K562 (cell line): Measurements from ENCODE around the gene INPP4B. TPM values are rescaled to one million over a fixed set of nuclear protein-coding genes. Genes with fewer than 3 reads are reported as not detected.

Experiments used
- ATAC-seq: fragments of 200-7000 bp; cut with Tn5 transposase; 3 replicates; pipeline ENCODE4 v1.9.1; 2020; ENCODE audit warnings: moderate library complexity
- BruUV-seq: library from RNA; stranded (reverse); fragments of 400-500 nt; replicated peaks from 2 replicates; lab custom pipeline; 2021; lab: Mats Ljungman, UMichigan
- CTCF ChIA-PET: fragments of 300-600 bp; formaldehyde crosslinking; extraction: SDS; loops from one replicate; lab custom pipeline; 2021; ENCODE audit warnings: low intra/inter-chr PET ratio; lab: Yijun Ruan, JAX
- POLR2A ChIA-PET: fragments of 300-600, 350-650 bp; sonication (Branson Sonifier 250); formaldehyde crosslinking; extraction: SDS; loops from one replicate; lab custom pipeline; 2021; ENCODE audit warnings: antibody characterized with exemption, inconsistent platforms; lab: Yijun Ruan, JAX
- DNase-seq, 4 experiments: peaks; one replicate each; pipeline versions ENCODE4 v3.0.0 to v3.0.0-alpha.2; 2011 to 2018; ENCODE audit warnings: low spot score in 3 of 4, mixed read lengths in 3 of 4; ENCODE audit errors: extremely low read depth in 1 of 4
- FAIRE-seq: peaks from 2 replicates; lab custom pipeline; 2011; peaks lifted over from hg19 to GRCh38; lab: Jason Lieb, UNC
- H2AFZ ChIP-seq: 2 replicates; pipeline ENCODE4 v1.6.0; 2011; ENCODE audit warnings: low read depth, low read length, control low read depth, inconsistent platforms
- H3K27ac ChIP-seq: fragments of 200-600 bp; 3 replicates; pipeline ENCODE4 v1.8.0; 2011; ENCODE audit warnings: low read depth, mild to moderate bottlenecking, control low read depth, inconsistent platforms, low read length, moderate library complexity, mixed read lengths; ENCODE audit errors: extremely low read depth
- H3K27me3 ChIP-seq, 2 experiments: fragments of 300-600 bp in 1 of 2; 2 replicates in 1 of 2; 3 replicates in 1 of 2; pipeline versions ENCODE4 v1.6.0 to v1.8.0; 2011; ENCODE audit warnings: inconsistent platforms in 2 of 2, low read length in 2 of 2, mild to moderate bottlenecking in 1 of 2, mixed read lengths in 1 of 2, moderate library complexity in 1 of 2; ENCODE audit not compliant: control insufficient read depth in 2 of 2, insufficient read depth in 2 of 2
- H3K36me3 ChIP-seq: fragments of 300-600 bp; 3 replicates; pipeline ENCODE4 v1.8.0; 2011; ENCODE audit warnings: mild to moderate bottlenecking, low read length, inconsistent platforms; ENCODE audit not compliant: control insufficient read depth, insufficient read depth
- H3K4me1 ChIP-seq, 2 experiments: fragments of 200-600 bp in 1 of 2; replicated peaks in 1 of 2; 2 replicates in 1 of 2; 3 replicates in 1 of 2; pipeline versions ENCODE4 v1.5.1 to v1.8.0; 2011; ENCODE audit warnings: inconsistent platforms in 2 of 2, low read length in 2 of 2, mild to moderate bottlenecking in 1 of 2, mixed read lengths in 1 of 2, moderate library complexity in 1 of 2; ENCODE audit not compliant: control insufficient read depth in 2 of 2, insufficient read depth in 2 of 2
- H3K4me2 ChIP-seq: 2 replicates; pipeline ENCODE4 v1.6.1; 2011; ENCODE audit warnings: low read length, control low read depth, inconsistent platforms, mixed read lengths; ENCODE audit not compliant: insufficient read depth
- H3K4me3 ChIP-seq: fragments of 200-600 bp; sonication (generic), shearing (Covaris generic); 2 replicates; pipeline ENCODE4 v1.5.1; 2016; ENCODE audit warnings: control low read depth, inconsistent platforms
- H3K79me2 ChIP-seq: fragments of 200-600 bp; 3 replicates; pipeline ENCODE4 v1.8.0; 2011; ENCODE audit warnings: low read length, inconsistent platforms; ENCODE audit not compliant: control insufficient read depth, insufficient read depth
- H3K9ac ChIP-seq, 2 experiments: 2 replicates each; pipeline versions ENCODE4 v1.6.0 to v1.6.1; 2011; ENCODE audit warnings: low read depth in 2 of 2, low read length in 2 of 2, control low read depth in 1 of 2, inconsistent platforms in 1 of 2, mild to moderate bottlenecking in 1 of 2, mixed read lengths in 1 of 2; ENCODE audit not compliant: insufficient read depth in 1 of 2
- H3K9me1 ChIP-seq: one replicate; pipeline ENCODE4 v1.6.0; 2011; ENCODE audit warnings: inconsistent platforms, mild to moderate bottlenecking, low read length, moderate library complexity; ENCODE audit not compliant: control insufficient read depth, insufficient read depth
- H3K9me3 ChIP-seq: replicated peaks from 2 replicates; pipeline ENCODE4 v1.5.1; 2011; ENCODE audit warnings: low read depth, low read length, inconsistent platforms; ENCODE audit not compliant: control insufficient read depth, insufficient read depth
- H4K20me1 ChIP-seq: replicated peaks from 2 replicates; pipeline ENCODE4 v1.6.1; 2011; ENCODE audit warnings: low read length, inconsistent platforms, mixed read lengths; ENCODE audit not compliant: control insufficient read depth, insufficient read depth
- BRD9 ChIP-seq: fragments of 450-650 bp; IDR thresholded peaks from 2 replicates; pipeline ENCODE4 v1.6.1; 2018; ENCODE audit warnings: low read depth; ENCODE audit not compliant: partially characterized antibody
- CREB1 ChIP-seq, 2 experiments: sonication (generic) in 1 of 2; formaldehyde crosslinking in 1 of 2; IDR thresholded peaks; 2 replicates each; pipeline versions ENCODE4 v1.6.1 to v1.8.0; 2012 to 2022; ENCODE audit warnings: inconsistent platforms in 1 of 2, mild to moderate bottlenecking in 1 of 2, missing genetic modification reagents in 1 of 2, moderate library complexity in 1 of 2
- ELF2 ChIP-seq: fragments of 250-450 bp; sonication (Bioruptor Pico); IDR thresholded peaks from 2 replicates; pipeline ENCODE4 v1.5.0; 2021; ENCODE audit warnings: mild to moderate bottlenecking
- ETS1 ChIP-seq: conservative IDR thresholded peaks from 2 replicates; pipeline ENCODE4 v1.6.1; 2011; ENCODE audit warnings: low read depth, mild to moderate bottlenecking, low read length; ENCODE audit not compliant: control insufficient read depth
- FOXO4 ChIP-seq: fragments of 450-650 bp; formaldehyde crosslinking; IDR thresholded peaks from 2 replicates; pipeline ENCODE4 v1.4.0; 2020; ENCODE audit warnings: mild to moderate bottlenecking, moderate library complexity
- NFIX ChIP-seq: fragments of 250-450 bp; sonication (Bioruptor Pico); IDR thresholded peaks from 2 replicates; pipeline ENCODE4 v1.4.0; 2020; ENCODE audit warnings: low read depth, mild to moderate bottlenecking, moderate library complexity
- NR2C2 ChIP-seq, 2 experiments: fragments of 200-800 bp in 1 of 2; sonication (Bioruptor generic) in 1 of 2; sonication (generic) in 1 of 2; formaldehyde crosslinking in 1 of 2; IDR thresholded peaks; 2 replicates each; pipeline versions ENCODE4 v1.6.1 to v1.8.0; 2016 to 2022; ENCODE audit warnings: mild to moderate bottlenecking in 1 of 2, missing compliant biosample characterization in 1 of 2, missing genetic modification characterization in 1 of 2, missing genetic modification reagents in 1 of 2
- PCBP2 ChIP-seq: fragments of 200-400 bp; formaldehyde crosslinking; IDR thresholded peaks from 2 replicates; pipeline ENCODE4 v1.6.1; 2018; ENCODE audit warnings: low read length, low read depth, mild to moderate bottlenecking, moderate library complexity; ENCODE audit not compliant: poor library complexity, severe bottlenecking
- ZBTB9 ChIP-seq: fragments of 450-650 bp; formaldehyde crosslinking; IDR thresholded peaks from 2 replicates; pipeline ENCODE4 v1.4.0; 2020; ENCODE audit warnings: mild to moderate bottlenecking, moderate library complexity
- ZC3H11A ChIP-seq: IDR thresholded peaks from 2 replicates; pipeline ENCODE4 v1.6.1; 2012; ENCODE audit warnings: low read depth, low read length, improper control_type of control experiment
- ZNF134 ChIP-seq: fragments of 250-450 bp; sonication (Bioruptor Pico); conservative IDR thresholded peaks from 2 replicates; pipeline ENCODE4 v1.4.0; 2020
- ZNF274 ChIP-seq: IDR thresholded peaks from 2 replicates; pipeline ENCODE4 v1.6.1; 2011; ENCODE audit warnings: low read depth, mild to moderate bottlenecking, low read length, moderate library complexity, borderline replicate concordance
- in situ Hi-C: fragments of 300-500 bp; cut with MboI; formaldehyde crosslinking; loops from 4 replicates; pipeline ENCODE4 v1.15.0; 2018; ENCODE audit warnings: inconsistent platforms, mixed read lengths
- intact Hi-C: fragments of 100-400 bp; cut with micrococcal nuclease; formaldehyde crosslinking; loops from 2 replicates; pipeline ENCODE4 v1.14.2; 2022
- polyA plus RNA-seq, 8 experiments: library from polyadenylated mRNA; depleted of rRNA in 4 of 8; stranded (reverse) in 5 of 8; unstranded in 3 of 8; fragments of >200 nt; fragmentation: Nextera tagmentation in 2 of 8; fragmentation: Illumina TruSeq in 1 of 8; extraction: Ambion mirVana in 2 of 8; extraction: Trizol in 1 of 8; gene quantifications; 2 replicates each; pipeline versions ENCODE4 v1.2.1 to v1.2.3, GENCODE V29; 2011 to 2014; ENCODE audit warnings: inconsistent platforms in 1 of 8, missing spikeins in 1 of 8
- total RNA-seq, 7 experiments: library from RNA; depleted of rRNA in 6 of 7; stranded (reverse); fragments of >200 nt in 6 of 7; fragmentation: Illumina TruSeq in 2 of 7; extraction: Trizol in 2 of 7; gene quantifications; 2 replicates each; pipeline versions ENCODE4 v1.2.1 to v1.2.3, GENCODE V29; 2011 to 2021; ENCODE audit warnings: low replicate concordance in 1 of 7
- TF ChIP-seq, protein P1 (sequence below): fragments of 450-650 bp; IDR thresholded peaks from 2 replicates; pipeline ENCODE4 v1.6.1; 2016; ENCODE audit warnings: mild to moderate bottlenecking
- TF ChIP-seq, protein P2 (sequence below): fragments of 250-450 bp; sonication (Bioruptor Pico); IDR thresholded peaks from 2 replicates; pipeline ENCODE4 v1.8.0; 2021; ENCODE audit warnings: borderline replicate concordance, mild to moderate bottlenecking, moderate library complexity; ENCODE audit not compliant: poor library complexity, severe bottlenecking

The INPP4B gene
- total and polyA plus RNA-seq, 9 of the 15 experiments (the other 6 are each of a cell fraction or from before 2014, with no cell fraction given), result 0.04 to 0.11 TPM; not detected in 7

GRCh38 chr4:142238589-142238988 is 607.5 kb downstream of the INPP4B start (continued):
- TF ChIP-seq, protein P1, sequence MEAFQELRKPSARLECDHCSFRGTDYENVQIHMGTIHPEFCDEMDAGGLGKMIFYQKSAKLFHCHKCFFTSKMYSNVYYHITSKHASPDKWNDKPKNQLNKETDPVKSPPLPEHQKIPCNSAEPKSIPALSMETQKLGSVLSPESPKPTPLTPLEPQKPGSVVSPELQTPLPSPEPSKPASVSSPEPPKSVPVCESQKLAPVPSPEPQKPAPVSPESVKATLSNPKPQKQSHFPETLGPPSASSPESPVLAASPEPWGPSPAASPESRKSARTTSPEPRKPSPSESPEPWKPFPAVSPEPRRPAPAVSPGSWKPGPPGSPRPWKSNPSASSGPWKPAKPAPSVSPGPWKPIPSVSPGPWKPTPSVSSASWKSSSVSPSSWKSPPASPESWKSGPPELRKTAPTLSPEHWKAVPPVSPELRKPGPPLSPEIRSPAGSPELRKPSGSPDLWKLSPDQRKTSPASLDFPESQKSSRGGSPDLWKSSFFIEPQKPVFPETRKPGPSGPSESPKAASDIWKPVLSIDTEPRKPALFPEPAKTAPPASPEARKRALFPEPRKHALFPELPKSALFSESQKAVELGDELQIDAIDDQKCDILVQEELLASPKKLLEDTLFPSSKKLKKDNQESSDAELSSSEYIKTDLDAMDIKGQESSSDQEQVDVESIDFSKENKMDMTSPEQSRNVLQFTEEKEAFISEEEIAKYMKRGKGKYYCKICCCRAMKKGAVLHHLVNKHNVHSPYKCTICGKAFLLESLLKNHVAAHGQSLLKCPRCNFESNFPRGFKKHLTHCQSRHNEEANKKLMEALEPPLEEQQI, result no peak
- TF ChIP-seq, protein P2, sequence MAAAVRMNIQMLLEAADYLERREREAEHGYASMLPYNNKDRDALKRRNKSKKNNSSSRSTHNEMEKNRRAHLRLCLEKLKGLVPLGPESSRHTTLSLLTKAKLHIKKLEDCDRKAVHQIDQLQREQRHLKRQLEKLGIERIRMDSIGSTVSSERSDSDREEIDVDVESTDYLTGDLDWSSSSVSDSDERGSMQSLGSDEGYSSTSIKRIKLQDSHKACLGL, result no peak
- no peak for TF ChIP-seq NR2C2 (CRISPR knock-in tag; IDR thresholded peaks at IDR 0.05)
- TF ChIP-seq NR2C2 (tag; IDR thresholded peaks at IDR 0.05), result no peak

DNA sequence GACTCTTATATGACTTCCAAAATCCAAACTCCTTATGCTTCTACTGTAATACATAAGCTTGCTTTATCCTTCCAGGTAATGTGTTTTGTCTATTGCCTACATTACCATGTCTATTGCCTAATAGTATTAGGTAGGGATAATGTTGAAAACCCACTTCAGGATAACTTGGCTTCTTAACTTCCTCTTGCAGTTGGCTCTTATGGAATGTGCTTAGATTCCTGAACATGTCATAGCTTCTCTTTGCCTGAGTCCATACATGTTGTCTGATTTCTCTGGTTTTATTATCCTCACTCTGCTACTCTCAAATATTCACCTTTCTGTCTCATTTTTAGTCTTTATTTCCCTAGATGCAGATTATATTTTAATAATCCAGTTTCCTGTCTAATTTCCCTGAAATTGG is 609.8 kb downstream of the INPP4B start:
- ATAC-seq (no peak), DNase-seq (no peak), FAIRE-seq (no peak)
- in situ Hi-C loops (no loop called here), intact Hi-C loops (no loop called here)
- CTCF ChIA-PET, result no interaction called here
- H3K27me3 ChIP-seq, result no peaks in the 10 kb centered on the region
- H3K9me1 ChIP-seq, result no peaks in the 10 kb centered on the region
- H3K4me1 ChIP-seq, result no peaks in the 10 kb centered on the region
- H4K20me1 ChIP-seq, result no peaks in the 10 kb centered on the region
- no TSS peak for BruUV-seq
- no peak overlapping the region for H2AFZ ChIP-seq
- no peaks in the 10 kb centered on the region; the same call in 1 of the 2 replicates for H3K9me3 ChIP-seq
- POLR2A ChIA-PET, result no interaction called here
- no peaks in the 10 kb centered on the region for H3K36me3 ChIP-seq
- H3K27ac ChIP-seq, result no peak overlapping the region
- H3K4me2 ChIP-seq, result no peak overlapping the region
- H3K79me2 ChIP-seq, result no peaks in the 10 kb centered on the region
- H3K9ac ChIP-seq, result no peak overlapping the region
- no peak overlapping the region for H3K4me3 ChIP-seq
- TF ChIP-seq ELF2 (CRISPR knock-in tag) (no peak), ZBTB9 (CRISPR knock-in tag) (no peak), PCBP2 (no peak), NFIX (no peak), BRD9 (no peak), ZNF134 (CRISPR knock-in tag) (no peak), FOXO4 (CRISPR knock-in tag) (no peak), ZC3H11A (no peak), ZNF274 (no peak), ETS1 (no peak), CREB1 (IDR thresholded peaks at IDR 0.05) (no peak), CREB1 (CRISPR knock-in tag; IDR thresholded peaks at IDR 0.05) (no peak)
